Measurements from ENCODE around the gene CDH4. TPM values are rescaled to one million over a fixed set of nuclear protein-coding genes. Genes with fewer than 3 reads are reported as not detected.

Gene CDH4
- total and polyA plus RNA-seq, 2 of the 13 experiments (the other 11 are each of a cell fraction or from before 2014, with no cell fraction given), result not detected

GRCh38 chr20:61640131-61640870 lies 388.2 kb downstream of the CDH4 start:
- ATAC-seq, result no peak
- CTCF ChIA-PET (ENCODE audit: low intra/inter-chr PET ratio, low total read pairs), result no interaction called here
- H3K27me3 ChIP-seq (ENCODE audit: control insufficient read depth in 1 of 2, insufficient read depth in 2 of 2, low read length in 2 of 2), result peaks cover 17 to 82% of the 10 kb centered on the region in 2 experiments
- no peaks in the 10 kb centered on the region for H3K4me1 ChIP-seq (ENCODE audit: insufficient read depth, low read length)
- no peak for DNase-seq (ENCODE audit: low spot score)
- H3K4me2 ChIP-seq (ENCODE audit: low read depth, low read length), result no peak overlapping the region
- no peak overlapping the region for H3K27ac ChIP-seq (ENCODE audit: extremely low read length, insufficient read depth, low read length)
- WGBS (ENCODE audit: low lambda C conversion rate), result 18% methylated on average over 22 of the region's 23 CpGs
- H3K4me3 ChIP-seq (replicated peaks in 1 of 3; ENCODE audit: insufficient read depth in 1 of 3, low read depth in 2 of 3, low read length in 3 of 3), result no peak overlapping the region
- BruUV-seq (replicated peaks), result no TSS peak
- no peak overlapping the region for H3K9ac ChIP-seq (ENCODE audit: insufficient read depth, low read depth, low read length)
- peaks cover 4% of the 10 kb centered on the region; the same call in 1 of the 2 replicates for H4K20me1 ChIP-seq (ENCODE audit: insufficient read depth, low read length)
- POLR2A ChIA-PET, result no interaction called here
- FAIRE-seq, result no peak
- TF ChIP-seq ELF4 (CRISPR knock-in tag; IDR thresholded peaks at IDR 0.05; ENCODE audit: borderline replicate concordance), result no peak
- no peak for TF ChIP-seq HNRNPUL1 (IDR thresholded peaks at IDR 0.05; ENCODE audit: low read depth, low read length)
- peak; percentile 81 for TF ChIP-seq BHLHE40 (IDR thresholded peaks at IDR 0.05; ENCODE audit: low read length)
- TF ChIP-seq SPEN (CRISPR knock-in tag; IDR thresholded peaks at IDR 0.05; ENCODE audit: low read depth), result no peak
- no peak for TF ChIP-seq TBX3 (IDR thresholded peaks at IDR 0.05; ENCODE audit: borderline replicate concordance)
- TF ChIP-seq FOSL2 (CRISPR knock-in tag; IDR thresholded peaks at IDR 0.05), result 0 out of 2 replicates have a peak, but pooled peaks have one; percentile 12
- peak; percentile 42; the same call in 1 of the 2 replicates for TF ChIP-seq MNT (IDR thresholded peaks at IDR 0.05)
- H3K9me3 ChIP-seq (ENCODE audit: low read length), result no peaks in the 10 kb centered on the region
- H3K79me2 ChIP-seq (ENCODE audit: insufficient read depth, low read length), result no peaks in the 10 kb centered on the region
- no peak overlapping the region for H2AFZ ChIP-seq (ENCODE audit: low read length)
- intact Hi-C loops (cut with micrococcal nuclease; ENCODE audit: unreplicated experiment) (no loop called here), in situ Hi-C loops (cut with HindIII; ENCODE audit: extremely low pct_ligation_motif_present, low pct_unique_long_range_greater_than_20kb) (no loop called here)
- no peaks in the 10 kb centered on the region for H3K36me3 ChIP-seq (replicated peaks in 1 of 2; ENCODE audit: control insufficient read depth in 1 of 2, insufficient read depth in 2 of 2, low read length in 2 of 2)

Measured in HepG2 (cell line).